Glutamatergic neuron (in vitro differentiated cells): ENCODE data around the gene TNFRSF6B. TPM values are rescaled to one million over a fixed set of nuclear protein-coding genes. Genes with fewer than 3 reads are reported as not detected.

Experiments used
- DNase-seq: peaks from one replicate; pipeline ENCODE4 v3.0.0; 2022
- H3K27ac Mint-ChIP-seq: one replicate; pipeline ENCODE4 v1.8.0; 2020; ENCODE audit warnings: mild to moderate bottlenecking, mixed read lengths, inconsistent platforms; ENCODE audit not compliant: unreplicated experiment
- H3K27me3 Mint-ChIP-seq: one replicate; pipeline ENCODE4 v1.8.0; 2020; ENCODE audit warnings: mild to moderate bottlenecking, moderate library complexity, mixed read lengths, inconsistent platforms; ENCODE audit not compliant: unreplicated experiment
- H3K36me3 Mint-ChIP-seq: one replicate; pipeline ENCODE4 v1.8.0; 2020; ENCODE audit warnings: mild to moderate bottlenecking, mixed read lengths, inconsistent platforms; ENCODE audit not compliant: unreplicated experiment
- H3K4me1 Mint-ChIP-seq: one replicate; pipeline ENCODE4 v1.8.0; 2020; ENCODE audit warnings: mild to moderate bottlenecking, low read depth, mixed read lengths, inconsistent platforms; ENCODE audit not compliant: unreplicated experiment
- H3K4me3 Mint-ChIP-seq: one replicate; pipeline ENCODE4 v1.8.0; 2020; ENCODE audit warnings: mild to moderate bottlenecking, mixed read lengths, inconsistent platforms; ENCODE audit not compliant: unreplicated experiment
- H3K9me3 Mint-ChIP-seq: one replicate; pipeline ENCODE4 v1.8.0; 2020; ENCODE audit warnings: mild to moderate bottlenecking, moderate library complexity, mixed read lengths, inconsistent platforms; ENCODE audit not compliant: unreplicated experiment
- total RNA-seq: library from RNA; stranded (reverse); fragmentation: NEBNext Ultra II Directional; extraction: Animal tissue kit (Norgen Biotek cat#: 25700); gene quantifications from one replicate; pipeline ENCODE4 v1.2.1, GENCODE V29; 2021; ENCODE audit not compliant: unreplicated experiment
- TF ChIP-seq, protein P1 (sequence below): fragments of 200-600 bp; sonication (generic); IDR thresholded peaks from one replicate; pipeline ENCODE4 v1.5.0; 2021; ENCODE audit not compliant: partially characterized antibody, unreplicated experiment

The TNFRSF6B gene
- total RNA-seq, 1 donor from 2014 or later: not detected

GRCh38 chr20:63682384-63683139 is 13.9 kb upstream of the TNFRSF6B start:
- no peaks in the 10 kb centered on the region for H3K4me1 Mint-ChIP-seq
- peaks cover 4% of the 10 kb centered on the region for H3K9me3 Mint-ChIP-seq
- DNase-seq: no peak
- no peak overlapping the region for H3K27ac Mint-ChIP-seq
- TF ChIP-seq, protein P1, sequence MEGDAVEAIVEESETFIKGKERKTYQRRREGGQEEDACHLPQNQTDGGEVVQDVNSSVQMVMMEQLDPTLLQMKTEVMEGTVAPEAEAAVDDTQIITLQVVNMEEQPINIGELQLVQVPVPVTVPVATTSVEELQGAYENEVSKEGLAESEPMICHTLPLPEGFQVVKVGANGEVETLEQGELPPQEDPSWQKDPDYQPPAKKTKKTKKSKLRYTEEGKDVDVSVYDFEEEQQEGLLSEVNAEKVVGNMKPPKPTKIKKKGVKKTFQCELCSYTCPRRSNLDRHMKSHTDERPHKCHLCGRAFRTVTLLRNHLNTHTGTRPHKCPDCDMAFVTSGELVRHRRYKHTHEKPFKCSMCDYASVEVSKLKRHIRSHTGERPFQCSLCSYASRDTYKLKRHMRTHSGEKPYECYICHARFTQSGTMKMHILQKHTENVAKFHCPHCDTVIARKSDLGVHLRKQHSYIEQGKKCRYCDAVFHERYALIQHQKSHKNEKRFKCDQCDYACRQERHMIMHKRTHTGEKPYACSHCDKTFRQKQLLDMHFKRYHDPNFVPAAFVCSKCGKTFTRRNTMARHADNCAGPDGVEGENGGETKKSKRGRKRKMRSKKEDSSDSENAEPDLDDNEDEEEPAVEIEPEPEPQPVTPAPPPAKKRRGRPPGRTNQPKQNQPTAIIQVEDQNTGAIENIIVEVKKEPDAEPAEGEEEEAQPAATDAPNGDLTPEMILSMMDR: no peak
- no peaks in the 10 kb centered on the region for H3K27me3 Mint-ChIP-seq
- H3K36me3 Mint-ChIP-seq: no peaks in the 10 kb centered on the region
- H3K4me3 Mint-ChIP-seq: no peak overlapping the region

GRCh38 chr20:63685269-63686026 is 11.0 kb upstream of the TNFRSF6B start:
- Mint-ChIP-seq H3K27me3 (no peaks in the 10 kb centered on the region), H3K36me3 (no peaks in the 10 kb centered on the region), H3K4me3 (no peak overlapping the region), H3K27ac (no peak overlapping the region), H3K4me1 (no peaks in the 10 kb centered on the region), H3K9me3 (peaks cover 5% of the 10 kb centered on the region)
- TF ChIP-seq, protein P1: no peak
- no peak for DNase-seq

- peaks cover 5% of the 10 kb centered on the region for H3K9me3 Mint-ChIP-seq
- H3K27me3 Mint-ChIP-seq: no peaks in the 10 kb centered on the region
- no peak for DNase-seq
- TF ChIP-seq, protein P1: no peak
- no peaks in the 10 kb centered on the region for H3K4me1 Mint-ChIP-seq
- no peak overlapping the region for H3K27ac Mint-ChIP-seq
- no peak overlapping the region for H3K4me3 Mint-ChIP-seq
- H3K36me3 Mint-ChIP-seq: no peaks in the 10 kb centered on the region
Observed at GRCh38 chr20:63686094-63686491, 10.4 kb upstream of the TNFRSF6B start.

DNA sequence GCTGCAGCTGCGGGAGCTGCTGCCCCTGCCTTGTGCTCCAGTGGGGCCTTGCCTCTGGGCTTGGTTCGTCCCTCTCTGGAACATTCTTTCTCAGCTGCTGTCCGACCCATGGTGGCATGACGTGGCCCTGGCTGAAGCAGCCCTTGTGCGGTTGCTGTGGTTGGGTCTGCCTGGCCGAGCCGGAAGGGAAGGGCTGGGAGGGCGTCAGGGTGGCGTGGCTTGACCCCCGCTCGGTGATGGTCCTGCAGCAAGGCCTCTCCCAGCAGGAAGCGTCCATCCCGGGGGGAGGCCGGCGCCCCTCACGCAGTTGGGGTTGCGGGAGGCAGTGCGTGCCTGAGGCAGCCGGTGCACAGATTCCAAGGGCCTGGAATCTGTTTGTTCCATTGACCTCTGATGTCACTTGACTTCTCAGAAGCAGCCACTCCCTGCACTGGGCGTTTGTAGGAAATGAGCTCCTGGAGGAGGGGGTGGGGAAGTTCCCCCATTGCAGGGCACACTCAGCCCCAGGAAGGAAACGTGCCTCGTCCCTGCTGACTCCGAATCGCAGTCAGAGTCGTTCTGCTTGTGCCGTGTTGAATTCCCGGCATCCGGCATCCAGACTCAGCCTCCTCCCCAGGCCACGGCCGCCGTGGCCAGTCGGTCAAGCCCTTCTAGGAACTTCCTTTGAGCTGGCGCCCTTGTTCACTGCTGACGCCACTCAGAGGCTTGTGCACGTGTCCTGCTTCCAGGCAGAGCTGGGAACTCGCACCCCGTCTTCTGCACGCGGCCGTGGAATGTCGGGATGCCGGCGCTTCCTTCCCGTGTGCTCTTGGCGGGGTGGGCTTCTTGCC is 9.7 kb upstream of the TNFRSF6B start:
- TF ChIP-seq, protein P1: no peak
- peaks cover 5% of the 10 kb centered on the region for H3K9me3 Mint-ChIP-seq
- no peaks in the 10 kb centered on the region for H3K4me1 Mint-ChIP-seq
- H3K27me3 Mint-ChIP-seq: peaks cover 2% of the 10 kb centered on the region
- DNase-seq: no peak
- H3K27ac Mint-ChIP-seq: no peak overlapping the region
- no peaks in the 10 kb centered on the region for H3K36me3 Mint-ChIP-seq
- no peak overlapping the region for H3K4me3 Mint-ChIP-seq
